Endothelial cell of umbilical vein (primary cell): ENCODE results near the gene PDIA4. TPM values are rescaled to one million over a fixed set of nuclear protein-coding genes. Genes with fewer than 3 reads are reported as not detected.
A peak's percentile ranks its signal among the peaks of the same experiment; 100 is the strongest.

Source experiments
- BruUV-seq: library from RNA; stranded (reverse); fragments of 400-500 nt; replicated peaks from 2 replicates; lab custom pipeline; 2021; lab: Mats Ljungman, UMichigan
- CTCF ChIA-PET: fragments of 300-600, 350-600 bp; sonication (Branson Sonifier 250); formaldehyde crosslinking; loops from one replicate; lab custom pipeline; 2021; ENCODE audit warnings: antibody characterized with exemption, inconsistent platforms; lab: Charles Lee
- POLR2A ChIA-PET: fragments of 300-600, 350-600 bp; sonication (Branson Sonifier 250); formaldehyde crosslinking; loops from one replicate; lab custom pipeline; 2021; ENCODE audit warnings: antibody characterized with exemption, inconsistent platforms; lab: Charles Lee
- DNase-seq: peaks from one replicate; pipeline ENCODE4 v3.0.0-alpha.2; 2011; ENCODE audit warnings: low read depth, low spot score
- FAIRE-seq: peaks from 2 replicates; lab custom pipeline; 2011; peaks lifted over from hg19 to GRCh38; lab: Jason Lieb, UNC
- H2AFZ ChIP-seq: 2 replicates; pipeline ENCODE4 v1.6.0; 2012; ENCODE audit warnings: low read depth, low read length, control low read depth, inconsistent platforms
- H3K27ac ChIP-seq: 2 replicates; pipeline ENCODE4 v1.5.1; 2011; ENCODE audit warnings: low read depth, mild to moderate bottlenecking, control low read depth, low read length, moderate library complexity; ENCODE audit not compliant: insufficient read depth
- H3K27me3 ChIP-seq, 2 experiments: 2 replicates each; pipeline versions ENCODE4 v1.6.0 to v1.6.1; 2011; ENCODE audit warnings: low read length in 2 of 2, mixed read lengths in 1 of 2; ENCODE audit not compliant: control insufficient read depth in 2 of 2, insufficient read depth in 2 of 2
- H3K36me3 ChIP-seq, 2 experiments: 2 replicates in 1 of 2; 3 replicates in 1 of 2; pipeline ENCODE4 v1.5.1; 2011; ENCODE audit warnings: low read length in 2 of 2, mild to moderate bottlenecking in 1 of 2, moderate library complexity in 1 of 2; ENCODE audit not compliant: control insufficient read depth in 2 of 2, insufficient read depth in 2 of 2; ENCODE audit errors: extremely low read depth in 1 of 2
- H3K4me1 ChIP-seq: 3 replicates; pipeline ENCODE4 v1.5.1; 2011; ENCODE audit warnings: mild to moderate bottlenecking, low read length; ENCODE audit not compliant: control insufficient read depth, insufficient read depth; ENCODE audit errors: extremely low read depth
- H3K4me2 ChIP-seq: 2 replicates; pipeline ENCODE4 v1.6.1; 2011; ENCODE audit warnings: low read length, control low read depth, mixed read lengths; ENCODE audit not compliant: insufficient read depth
- H3K4me3 ChIP-seq, 3 experiments: fragments of 200-600 bp in 1 of 3; sonication (generic), shearing (Covaris generic) in 1 of 3; replicated peaks in 1 of 3; 2 replicates each; pipeline ENCODE4 v1.5.1; 2011 to 2016; ENCODE audit warnings: control low read depth in 3 of 3, low read length in 3 of 3, mild to moderate bottlenecking in 2 of 3, inconsistent platforms in 1 of 3, low read depth in 1 of 3, moderate library complexity in 1 of 3; ENCODE audit not compliant: insufficient read depth in 1 of 3
- H3K79me2 ChIP-seq: 2 replicates; pipeline ENCODE4 v1.6.0; 2012; ENCODE audit warnings: low read length, inconsistent platforms; ENCODE audit not compliant: control insufficient read depth, insufficient read depth
- H3K9ac ChIP-seq: replicated peaks from 2 replicates; pipeline ENCODE3; 2011; ENCODE audit warnings: low read length, control low read depth; ENCODE audit not compliant: insufficient read depth; ENCODE audit errors: extremely low read depth
- H3K9me1 ChIP-seq: replicated peaks from 3 replicates; pipeline ENCODE4 v1.6.0; 2011; ENCODE audit warnings: mild to moderate bottlenecking, low read length; ENCODE audit not compliant: control insufficient read depth, insufficient read depth; ENCODE audit errors: extremely low read depth
- H3K9me3 ChIP-seq: replicated peaks from 2 replicates; pipeline ENCODE4 v1.5.1; 2012; ENCODE audit warnings: low read length, inconsistent platforms; ENCODE audit not compliant: control insufficient read depth, insufficient read depth
- H4K20me1 ChIP-seq: replicated peaks from 2 replicates; pipeline ENCODE3; 2011; ENCODE audit warnings: mild to moderate bottlenecking, low read length; ENCODE audit not compliant: control insufficient read depth, insufficient read depth; ENCODE audit errors: extremely low read depth
- CTCF ChIP-seq, 2 donors: IDR thresholded peaks; 1 replicate in 1 of 2; 2 replicates in 1 of 2; pipeline ENCODE4 v1.5.1; 2011; ENCODE audit warnings: low read length in 2 of 2, mild to moderate bottlenecking in 2 of 2, moderate library complexity in 2 of 2, control low read depth in 1 of 2, inconsistent platforms in 1 of 2, low read depth in 1 of 2; ENCODE audit not compliant: insufficient read depth in 1 of 2; ENCODE audit errors: extremely low read depth in 1 of 2
- EZH2 ChIP-seq: IDR thresholded peaks from 2 replicates; pipeline ENCODE4 v1.6.1; 2012; ENCODE audit warnings: borderline replicate concordance, low read depth, mild to moderate bottlenecking, moderate library complexity, low read length, inconsistent platforms; ENCODE audit not compliant: severe bottlenecking
- FOS ChIP-seq: IDR thresholded peaks from 2 replicates; pipeline ENCODE4 v1.6.1; 2011; ENCODE audit warnings: mild to moderate bottlenecking, low read length, moderate library complexity, borderline replicate concordance; ENCODE audit not compliant: insufficient read depth
- GATA2 ChIP-seq: IDR thresholded peaks from 2 replicates; pipeline ENCODE4 v1.7.0; 2011; ENCODE audit warnings: low read depth, mild to moderate bottlenecking, moderate library complexity, mixed read lengths, low read length; ENCODE audit not compliant: insufficient read length, insufficient read depth
- JUN ChIP-seq: IDR thresholded peaks from 2 replicates; pipeline ENCODE4 v1.6.1; 2011; ENCODE audit warnings: borderline replicate concordance, low read depth; ENCODE audit not compliant: insufficient read length, insufficient read depth
- MAX ChIP-seq: IDR thresholded peaks from 2 replicates; pipeline ENCODE4 v1.6.1; 2011; ENCODE audit not compliant: insufficient read depth, insufficient read length
- MYC ChIP-seq: IDR thresholded peaks from one replicate; pipeline ENCODE4 v1.6.1; 2011; ENCODE audit warnings: mild to moderate bottlenecking, low read depth, low read length
- POLR2A ChIP-seq: IDR thresholded peaks from 2 replicates; pipeline ENCODE4 v1.6.1; 2012; ENCODE audit warnings: low read depth, mild to moderate bottlenecking, control low read depth, low read length
- POLR2AphosphoS5 ChIP-seq: IDR thresholded peaks from 2 replicates; pipeline ENCODE4 v1.6.1; 2012; ENCODE audit warnings: low read depth, mild to moderate bottlenecking, control low read depth, low read length, moderate library complexity; ENCODE audit not compliant: insufficient read depth
- dilution Hi-C: fragments of 300-500 bp; cut with MboI; formaldehyde crosslinking; loops from one replicate; pipeline ENCODE4 v1.15.0; 2019; ENCODE audit warnings: low sequenced_read_pairs; ENCODE audit not compliant: extremely low pct_ligation_motif_present
- intact Hi-C: fragments of 100-400 bp; cut with micrococcal nuclease; formaldehyde crosslinking; loops from one replicate; pipeline ENCODE4 v1.10.0; 2022
- polyA plus RNA-seq, 4 experiments: library from polyadenylated mRNA; depleted of rRNA in 3 of 4; stranded (reverse) in 3 of 4; unstranded in 1 of 4; fragments of >200 nt; gene quantifications; 2 replicates each; pipeline versions ENCODE4 v1.2.1 to v1.2.3, GENCODE V29; 2011 to 2012; ENCODE audit warnings: missing spikeins in 1 of 4
- total RNA-seq: library from RNA; stranded (reverse); gene quantifications from 2 replicates; pipeline ENCODE4 v1.2.3, GENCODE V29; 2021

Gene PDIA4
- total and polyA plus RNA-seq, 2 donors (not counting 3 experiments of a cell fraction or from before 2014, with no cell fraction given), result 217 to 308 TPM

GRCh38 chr7:148982654-148983199 lies 45.6 kb downstream of the PDIA4 start:
- Histone ChIP-seq H2AFZ (peak overlapping the region; percentile 80), H3K9me3 (no peaks in the 10 kb centered on the region), H3K27ac (no peak overlapping the region), H3K36me3 (no peaks in the 10 kb centered on the region), H3K9me1 (no peaks in the 10 kb centered on the region), H3K4me2 (peak overlapping the region; percentile 92), H3K4me3 (peak overlapping the region; percentile 56 to 85 (median 85)), H3K27me3 (peaks cover 0 to 12% of the 10 kb centered on the region in 2 experiments), H3K9ac (no peak overlapping the region), H4K20me1 (no peaks in the 10 kb centered on the region), H3K79me2 (no peaks in the 10 kb centered on the region), H3K4me1 (peaks cover 7% of the 10 kb centered on the region)
- ChIA-PET CTCF (interaction anchor here (0.6 to 2.8 kb wide), 7 partner anchors 13 to 477 kb away, joined by 3 to 10 read pairs (median 4); partner anchors contain the start of gene ZNF425), POLR2A (no interaction called here)
- no peak for FAIRE-seq
- dilution Hi-C loops, result no loop called here
- peak; percentile 39 for DNase-seq
- no peak for TF ChIP-seq JUN
- no peak for TF ChIP-seq POLR2A
- TF ChIP-seq POLR2AphosphoS5, result no peak
- TF ChIP-seq MAX, result no peak
- no peak for TF ChIP-seq GATA2
- no peak for TF ChIP-seq CTCF (IDR thresholded peaks at IDR 0.05; ENCODE audit: extremely low read depth in 1 of 2, insufficient read depth in 1 of 2, low read depth in 1 of 2, low read length in 2 of 2)
- no peak for TF ChIP-seq FOS
- no peak for TF ChIP-seq MYC
- no peak for TF ChIP-seq EZH2
- intact Hi-C loops, result loop anchor here (1.0 kb wide), 6 partner anchors 19 to 440 kb away; partner anchors contain the start of genes EZH2 and ZNF786
- no TSS peak for BruUV-seq
